H1 (cell line): Measurements from ENCODE around the gene NAA25. TPM values are rescaled to one million over a fixed set of nuclear protein-coding genes. Genes with fewer than 3 reads are reported as not detected.

ENCODE experiments used
- CTCF ChIA-PET: fragments of 300-600 bp; sonication (Branson Sonifier 250); formaldehyde crosslinking; loops from one replicate; lab custom pipeline; 2021; ENCODE audit not compliant: partially characterized antibody; lab: Charles Lee
- POLR2A ChIA-PET: fragments of 300-600 bp; sonication (Branson Sonifier 250); formaldehyde crosslinking; loops from one replicate; lab custom pipeline; 2021; ENCODE audit warnings: inconsistent platforms; ENCODE audit not compliant: partially characterized antibody; lab: Charles Lee
- DNase-seq, 2 experiments: peaks; one replicate each; pipeline versions ENCODE4 v3.0.0 to v3.0.0-alpha.2; 2010 to 2022; ENCODE audit warnings: low spot score in 2 of 2, low read depth in 1 of 2, mixed read lengths in 1 of 2
- FAIRE-seq: peaks from 2 replicates; lab custom pipeline; 2011; peaks lifted over from hg19 to GRCh38; lab: Jason Lieb, UNC
- H2AFZ ChIP-seq: 2 replicates; pipeline ENCODE4 v1.8.1; 2012; ENCODE audit warnings: low read length, inconsistent platforms
- H2AK5ac ChIP-seq: 2 replicates; pipeline ENCODE4 v1.6.1; 2013; ENCODE audit warnings: low read depth, low read length
- H2BK120ac ChIP-seq: replicated peaks from 2 replicates; pipeline ENCODE3; 2013; ENCODE audit warnings: low read depth, low read length, inconsistent platforms
- H2BK12ac ChIP-seq: 2 replicates; pipeline ENCODE4 v1.6.1; 2013; ENCODE audit warnings: low read depth, low read length
- H2BK15ac ChIP-seq: 2 replicates; pipeline ENCODE4 v1.6.1; 2013; ENCODE audit warnings: low read length
- H2BK20ac ChIP-seq: 2 replicates; pipeline ENCODE4 v1.6.1; 2013; ENCODE audit warnings: low read length
- H2BK5ac ChIP-seq: 2 replicates; pipeline ENCODE4 v1.6.1; 2013; ENCODE audit warnings: low read depth, low read length
- H3K14ac ChIP-seq: 2 replicates; pipeline ENCODE4 v1.6.1; 2013; ENCODE audit warnings: inconsistent platforms; ENCODE audit not compliant: insufficient read length
- H3K18ac ChIP-seq: 2 replicates; pipeline ENCODE4 v1.6.1; 2013; ENCODE audit warnings: low read length; ENCODE audit errors: extremely low read depth
- H3K23ac ChIP-seq: 2 replicates; pipeline ENCODE4 v1.6.1; 2013; ENCODE audit warnings: inconsistent platforms; ENCODE audit not compliant: insufficient read length
- H3K23me2 ChIP-seq: 2 replicates; pipeline ENCODE4 v1.6.1; 2013; ENCODE audit warnings: low read depth, low read length
- H3K27ac ChIP-seq: 2 replicates; pipeline ENCODE4 v1.6.1; 2011; ENCODE audit warnings: low read depth, low read length, inconsistent platforms
- H3K27me3 ChIP-seq, 4 experiments: replicated peaks in 1 of 4; 1 replicate in 1 of 4; 2 replicates in 3 of 4; pipeline versions ENCODE4 v1.6.1 to v1.8.1; 2011 to 2013; ENCODE audit warnings: low read length in 3 of 4, mild to moderate bottlenecking in 3 of 4, inconsistent platforms in 2 of 4, mixed read lengths in 2 of 4, moderate library complexity in 1 of 4; ENCODE audit not compliant: control insufficient read depth in 3 of 4, insufficient read depth in 3 of 4; ENCODE audit errors: extremely low read depth in 1 of 4
- H3K36me3 ChIP-seq, 4 experiments: 2 replicates each; pipeline versions ENCODE4 v1.6.1 to v1.8.1; 2011 to 2013; ENCODE audit warnings: mild to moderate bottlenecking in 4 of 4, low read length in 3 of 4, moderate library complexity in 2 of 4, control low read depth in 1 of 4, inconsistent platforms in 1 of 4; ENCODE audit not compliant: insufficient read depth in 4 of 4, control insufficient read depth in 2 of 4
- H3K4ac ChIP-seq: replicated peaks from 2 replicates; pipeline ENCODE3; 2013; ENCODE audit warnings: low read length, low read depth, mixed read lengths, inconsistent platforms; ENCODE audit not compliant: insufficient read length
- H3K4me1 ChIP-seq, 4 experiments: replicated peaks in 1 of 4; 1 replicate in 1 of 4; 2 replicates in 3 of 4; pipeline versions ENCODE4 v1.6.1 to v1.8.1; 2011 to 2013; ENCODE audit warnings: low read length in 3 of 4, inconsistent platforms in 2 of 4, mixed read lengths in 1 of 4; ENCODE audit not compliant: insufficient read depth in 4 of 4, control insufficient read depth in 3 of 4
- H3K4me2 ChIP-seq, 2 experiments: 2 replicates each; pipeline versions ENCODE4 v1.6.1 to v1.8.1; 2011 to 2013; ENCODE audit warnings: low read depth in 2 of 2, low read length in 2 of 2, control low read depth in 1 of 2, inconsistent platforms in 1 of 2, mild to moderate bottlenecking in 1 of 2; ENCODE audit not compliant: insufficient read depth in 1 of 2
- H3K4me3 ChIP-seq, 4 experiments: fragments of 200-600, 300-600 bp in 1 of 4; sonication (generic), shearing (Covaris generic), sonication (Bioruptor Twin) in 1 of 4; 2 replicates each; pipeline versions ENCODE4 v1.5.1 to v1.8.1; 2011 to 2016; ENCODE audit warnings: low read length in 4 of 4, low read depth in 3 of 4, control low read depth in 2 of 4, inconsistent platforms in 2 of 4, mild to moderate bottlenecking in 2 of 4, mixed read lengths in 1 of 4, moderate library complexity in 1 of 4; ENCODE audit not compliant: insufficient read depth in 2 of 4; ENCODE audit errors: extremely low read depth in 1 of 4
- H3K56ac ChIP-seq: replicated peaks from 2 replicates; pipeline ENCODE3; 2013; ENCODE audit warnings: low read depth, mild to moderate bottlenecking, mixed read lengths, low read length, inconsistent platforms; ENCODE audit not compliant: insufficient read length
- H3K79me1 ChIP-seq: 2 replicates; pipeline ENCODE4 v1.6.1; 2013; ENCODE audit warnings: low read depth, low read length, control low read depth
- H3K79me2 ChIP-seq, 2 experiments: 2 replicates each; pipeline versions ENCODE4 v1.6.1 to v1.8.1; 2012 to 2013; ENCODE audit warnings: low read length in 2 of 2, mild to moderate bottlenecking in 2 of 2, inconsistent platforms in 1 of 2; ENCODE audit not compliant: insufficient read depth in 2 of 2, control insufficient read depth in 1 of 2
- H3K9ac ChIP-seq, 4 experiments: replicated peaks in 1 of 4; 1 replicate in 1 of 4; 2 replicates in 3 of 4; pipeline versions ENCODE4 v1.6.1 to v1.8.1; 2011 to 2013; ENCODE audit warnings: low read depth in 3 of 4, low read length in 3 of 4, control low read depth in 2 of 4, mild to moderate bottlenecking in 2 of 4, moderate library complexity in 2 of 4, inconsistent platforms in 1 of 4; ENCODE audit errors: extremely low read depth in 1 of 4
- H3K9me3 ChIP-seq, 2 experiments: 2 replicates each; pipeline versions ENCODE4 v1.6.1 to v1.8.1; 2012 to 2013; ENCODE audit warnings: mild to moderate bottlenecking in 2 of 2, moderate library complexity in 2 of 2, control low read depth in 1 of 2, inconsistent platforms in 1 of 2, low read depth in 1 of 2, low read length in 1 of 2, mixed read lengths in 1 of 2; ENCODE audit not compliant: insufficient read depth in 2 of 2
- H4K20me1 ChIP-seq, 2 experiments: replicated peaks in 1 of 2; 2 replicates each; pipeline versions ENCODE3 to v1.8.1; 2011 to 2013; ENCODE audit warnings: inconsistent platforms in 2 of 2, low read length in 2 of 2, mild to moderate bottlenecking in 1 of 2; ENCODE audit not compliant: insufficient read depth in 2 of 2, control insufficient read depth in 1 of 2
- H4K5ac ChIP-seq: 2 replicates; pipeline ENCODE4 v1.6.1; 2013; ENCODE audit warnings: low read length, low read depth, mixed read lengths, inconsistent platforms; ENCODE audit not compliant: insufficient read length
- H4K8ac ChIP-seq: 2 replicates; pipeline ENCODE4 v1.8.0; 2013; ENCODE audit warnings: mild to moderate bottlenecking, moderate library complexity, low read length, inconsistent platforms; ENCODE audit not compliant: insufficient read depth; ENCODE audit errors: extremely low read depth
- H4K91ac ChIP-seq: replicated peaks from 2 replicates; pipeline ENCODE3; 2013; ENCODE audit warnings: low read length, mixed read lengths, inconsistent platforms; ENCODE audit not compliant: insufficient read length
- ATF3 ChIP-seq: IDR thresholded peaks from 2 replicates; pipeline ENCODE4 v1.6.1; 2011; ENCODE audit warnings: low read depth, mild to moderate bottlenecking, low read length; ENCODE audit not compliant: insufficient read depth
- BACH1 ChIP-seq: IDR thresholded peaks from 2 replicates; pipeline ENCODE4 v1.6.1; 2012; ENCODE audit warnings: low read length, improper control_type of control experiment
- HDAC2 ChIP-seq, 2 experiments: fragments of 300-600 bp in 1 of 2; sonication (generic) in 1 of 2; IDR thresholded peaks; 2 replicates each; pipeline ENCODE4 v1.6.1; 2011 to 2012; ENCODE audit warnings: low read depth in 2 of 2, low read length in 2 of 2, mild to moderate bottlenecking in 2 of 2, moderate library complexity in 2 of 2, borderline replicate concordance in 1 of 2, inconsistent platforms in 1 of 2
- NRF1 ChIP-seq: IDR thresholded peaks from 2 replicates; pipeline ENCODE4 v1.6.1; 2011; ENCODE audit warnings: mild to moderate bottlenecking, low read depth, low read length, improper control_type of control experiment
- PHF8 ChIP-seq: fragments of 200-600 bp; sonication (generic); conservative IDR thresholded peaks from 2 replicates; pipeline ENCODE4 v1.7.1; 2012; ENCODE audit warnings: low read depth, mild to moderate bottlenecking, inconsistent platforms, low read length, moderate library complexity
- POLR2A ChIP-seq, 2 experiments: IDR thresholded peaks; 1 replicate in 1 of 2; 2 replicates in 1 of 2; pipeline ENCODE4 v1.6.1; 2011; ENCODE audit warnings: low read depth in 2 of 2, low read length in 2 of 2, mild to moderate bottlenecking in 2 of 2; ENCODE audit errors: control extremely low read depth in 1 of 2
- POU5F1 ChIP-seq: IDR thresholded peaks from 2 replicates; pipeline ENCODE4 v1.6.1; 2011; ENCODE audit warnings: low read depth, mild to moderate bottlenecking, low read length, moderate library complexity
- SAP30 ChIP-seq: fragments of 300-600 bp; sonication (generic); IDR thresholded peaks from 2 replicates; pipeline ENCODE4 v1.7.1; 2012; ENCODE audit warnings: low read length, moderate library complexity, mild to moderate bottlenecking, inconsistent platforms; ENCODE audit not compliant: insufficient read depth, insufficient replicate concordance
- SP1 ChIP-seq: IDR thresholded peaks from 2 replicates; pipeline ENCODE4 v1.6.1; 2011; ENCODE audit warnings: low read depth, low read length
- SRF ChIP-seq: IDR thresholded peaks from 2 replicates; pipeline ENCODE4 v1.6.1; 2011; ENCODE audit warnings: mild to moderate bottlenecking, low read depth, low read length, moderate library complexity
- TAF1 ChIP-seq: IDR thresholded peaks from 2 replicates; pipeline ENCODE4 v1.6.1; 2011; ENCODE audit warnings: mild to moderate bottlenecking, low read depth, low read length
- USF2 ChIP-seq: IDR thresholded peaks from 2 replicates; pipeline ENCODE4 v1.6.1; 2011; ENCODE audit warnings: low read length, improper control_type of control experiment
- YY1 ChIP-seq: IDR thresholded peaks from 2 replicates; pipeline ENCODE4 v1.6.1; 2011; ENCODE audit warnings: low read depth, mild to moderate bottlenecking, low read length
- WGBS, 2 experiments: shearing (Covaris generic) in 1 of 2; methylation state at CpG; one replicate each; pipeline versions ENCODE4 v1.1.6 to v1.1.7; 2013 to 2015; ENCODE audit warnings: low lambda C conversion rate in 2 of 2, mixed read lengths in 2 of 2, inconsistent platforms in 1 of 2, low coverage in 1 of 2, missing lambda C conversion rate in 1 of 2; ENCODE audit not compliant: insufficient replicate concordance in 2 of 2, insufficient coverage in 1 of 2, insufficient read length in 1 of 2; ENCODE audit errors: extremely low coverage in 1 of 2, missing lambda C conversion rate in 1 of 2; 5-methylcytosine and 5-hydroxymethylcytosine counted together
- polyA plus RNA-seq, 7 experiments: library from polyadenylated mRNA; depleted of rRNA in 3 of 7; stranded (reverse) in 5 of 7; unstranded in 2 of 7; fragments of >200 nt in 5 of 7; fragments of 200-250 nt in 2 of 7; gene quantifications; 1 replicate in 5 of 7; 2 replicates in 1 of 7; 4 replicates in 1 of 7; pipeline versions ENCODE4 v1.2.1 to v1.2.3, GENCODE V29; 2011 to 2013; ENCODE audit warnings: missing spikeins in 2 of 7, mixed read lengths in 2 of 7
- total RNA-seq: library from RNA; stranded (reverse); fragmentation: NEBNext Ultra II Directional; extraction: Animal tissue kit (Norgen Biotek cat#: 25700); gene quantifications from 2 replicates; pipeline ENCODE4 v1.2.1, GENCODE V29; 2021

NAA25 gene
- total and polyA plus RNA-seq, 2 of the 8 experiments (the other 6 are each of a cell fraction or from before 2014, with no cell fraction given), result 10.8 to 60.3 TPM

DNA sequence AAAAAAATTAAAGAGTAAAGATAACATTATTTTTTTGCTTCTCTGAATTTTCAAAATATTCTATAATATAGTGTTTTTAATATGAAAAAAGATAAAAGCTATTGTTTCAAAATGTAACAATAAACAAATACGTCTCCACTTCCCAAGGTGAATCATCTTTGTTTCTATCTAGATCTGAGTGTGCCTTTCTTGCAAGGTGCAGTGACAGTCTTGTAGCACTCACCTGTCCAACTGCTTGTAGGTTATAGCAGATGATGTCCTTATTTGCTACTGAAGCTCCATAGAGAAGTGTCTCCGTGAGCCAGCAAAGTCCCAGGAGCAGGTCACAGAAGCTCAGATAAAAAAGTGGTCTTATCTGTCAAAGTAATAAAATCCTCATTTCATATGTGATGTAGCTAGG, 117.0 kb downstream of the NAA25 start:
- no peaks in the 10 kb centered on the region for H3K27me3 ChIP-seq
- no peaks in the 10 kb centered on the region for H3K79me1 ChIP-seq
- no peak for DNase-seq
- no peak overlapping the region for H4K5ac ChIP-seq
- H3K18ac ChIP-seq, result no peak overlapping the region
- no peaks in the 10 kb centered on the region for H3K4me1 ChIP-seq
- H3K9ac ChIP-seq, result no peak overlapping the region
- no peak overlapping the region for H3K14ac ChIP-seq
- no peak overlapping the region for H3K4ac ChIP-seq
- no peak overlapping the region for H2BK120ac ChIP-seq
- 72% methylated on average over 2 of the region's 2 CpGs; no CpG with 5 or more reads in 1 of the 2 experiments for WGBS, 2 experiments
- no peak overlapping the region for H2BK20ac ChIP-seq
- no peak overlapping the region for H3K27ac ChIP-seq
- no peak overlapping the region for H3K23ac ChIP-seq
- no peak overlapping the region for H2AFZ ChIP-seq
- no peak overlapping the region for H3K56ac ChIP-seq
- POLR2A ChIA-PET, result interaction anchor here (0.7 to 1.8 kb wide), 3 partner anchors 23 to 127 kb away, joined by 3 to 6 read pairs (median 3); no protein-coding TSS in a partner anchor
- CTCF ChIA-PET, result interaction anchor here (0.6 to 1.4 kb wide), 5 partner anchors 9 to 465 kb away, joined by 3 to 4 read pairs (median 4); no protein-coding TSS in a partner anchor
- no peaks in the 10 kb centered on the region for H3K23me2 ChIP-seq
- no peaks in the 10 kb centered on the region for H3K79me2 ChIP-seq
- H4K91ac ChIP-seq, result no peak overlapping the region
- H4K20me1 ChIP-seq, result no peaks in the 10 kb centered on the region
- H2AK5ac ChIP-seq, result no peak overlapping the region
- H2BK12ac ChIP-seq, result no peak overlapping the region
- H3K36me3 ChIP-seq, result no peaks in the 10 kb centered on the region
- H3K9me3 ChIP-seq, result no peaks in the 10 kb centered on the region
- no peak overlapping the region for H2BK15ac ChIP-seq
- no peak overlapping the region for H2BK5ac ChIP-seq
- no peak overlapping the region for H3K4me2 ChIP-seq
- H3K4me3 ChIP-seq, result no peak overlapping the region
- H4K8ac ChIP-seq, result no peak overlapping the region
- no peak for FAIRE-seq
- TF ChIP-seq POLR2A (IDR thresholded peaks at IDR 0.05; ENCODE audit: control extremely low read depth in 1 of 2, low read depth in 2 of 2, low read length in 2 of 2), result no peak
- TF ChIP-seq BACH1, result no peak
- TF ChIP-seq NRF1, result no peak
- no peak for TF ChIP-seq POU5F1
- TF ChIP-seq ATF3, result no peak
- no peak for TF ChIP-seq SRF
- TF ChIP-seq HDAC2 (IDR thresholded peaks at IDR 0.05; ENCODE audit: borderline replicate concordance in 1 of 2, low read depth in 2 of 2, low read length in 2 of 2), result no peak
- no peak for TF ChIP-seq SP1
- no peak for TF ChIP-seq PHF8
- TF ChIP-seq YY1, result no peak
- no peak for TF ChIP-seq USF2
- no peak for TF ChIP-seq SAP30
- TF ChIP-seq TAF1, result no peak
